GM12892 (cell line): ENCODE results near the gene KAT2B.

Experiments
- POLR2A ChIP-seq: IDR thresholded peaks from 2 replicates; pipeline ENCODE4 v1.6.1; 2011; ENCODE audit warnings: low read depth, low read length, control low read depth
- POLR2AphosphoS5 ChIP-seq: IDR thresholded peaks from 2 replicates; pipeline ENCODE4 v1.6.1; 2011; ENCODE audit warnings: low read depth, low read length, control low read depth
- TAF1 ChIP-seq: IDR thresholded peaks from 2 replicates; pipeline ENCODE4 v1.6.1; 2011; ENCODE audit warnings: low read depth, mild to moderate bottlenecking, control low read depth, low read length, borderline replicate concordance

DNA sequence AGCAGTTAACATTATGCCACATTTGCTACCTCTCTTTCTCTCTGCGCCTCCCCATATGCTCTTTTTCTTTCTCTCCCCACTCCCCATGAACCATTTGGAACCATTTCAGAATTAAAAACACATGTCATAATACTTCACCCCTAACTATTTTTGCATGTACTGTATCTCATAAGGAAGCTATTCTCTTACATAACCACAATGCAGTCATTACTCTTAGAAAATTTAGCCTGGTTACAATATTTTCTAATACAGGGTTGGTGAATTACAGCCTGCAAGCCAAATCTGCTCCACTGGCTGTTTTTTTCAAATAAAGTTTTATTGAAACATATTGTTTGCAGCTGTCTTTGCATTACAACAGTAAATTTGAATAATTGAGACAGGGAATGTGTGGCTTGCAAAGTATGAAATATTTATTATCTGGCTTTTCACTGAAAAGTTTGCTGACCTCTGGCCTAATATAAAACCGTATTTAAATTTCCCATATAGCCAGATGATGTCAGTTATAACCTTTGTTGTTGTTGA is 82.9 kb downstream of the KAT2B start:
- TF ChIP-seq POLR2A (no peak), POLR2AphosphoS5 (no peak), TAF1 (no peak)
